IPS-NIHi7 (cell line): Measurements from ENCODE around the gene PLEKHM3.
A peak's percentile ranks its signal among the peaks of the same experiment; 100 is the strongest.
"Not testable (repeated sequence)": the region's sequence is repeated elsewhere in the genome, so short reads cannot be mapped to it uniquely, and the experiment has no call there.

Experiments
- DNase-seq: peaks from one replicate; pipeline ENCODE4 v3.0.0; 2012; ENCODE audit warnings: mixed read lengths; ENCODE audit errors: extremely low spot score

Gene PLEKHM3

GRCh38 chr2:207921606-207922005 is 103.7 kb downstream of the PLEKHM3 start:
- DNase-seq = no peak

GRCh38 chr2:207920721-207921120 is 104.6 kb downstream of the PLEKHM3 start:
- DNase-seq = no peak

- no peak for DNase-seq
These were observed 105.0 kb downstream of the PLEKHM3 start for GRCh38 chr2:207920321-207920720.

- DNase-seq = no peak
These were observed 106.0 kb downstream of the PLEKHM3 start for GRCh38 chr2:207919164-207919919.

GRCh38 chr2:207914716-207915115 is 110.6 kb downstream of the PLEKHM3 start:
- no peak for DNase-seq

GRCh38 chr2:207913772-207914358 is 111.5 kb downstream of the PLEKHM3 start:
- DNase-seq = no peak

GRCh38 chr2:207911856-207912255 is 113.5 kb downstream of the PLEKHM3 start:
- DNase-seq = no peak

GRCh38 chr2:207911215-207911614 is 114.1 kb downstream of the PLEKHM3 start:
- DNase-seq = no peak

- DNase-seq = not testable (repeated sequence)
These were observed 118.8 kb downstream of the PLEKHM3 start for GRCh38 chr2:207906495-207906894.

- DNase-seq = no peak
These were observed 119.8 kb downstream of the PLEKHM3 start for GRCh38 chr2:207905546-207905945.

GRCh38 chr2:207903236-207903635 is 122.1 kb downstream of the PLEKHM3 start:
- DNase-seq = no peak

GRCh38 chr2:207902821-207903220 is 122.5 kb downstream of the PLEKHM3 start:
- DNase-seq = no peak

- no peak for DNase-seq
These were observed 123.5 kb downstream of the PLEKHM3 start for GRCh38 chr2:207901829-207902228.

GRCh38 chr2:207901401-207901800 is 123.9 kb downstream of the PLEKHM3 start:
- no peak for DNase-seq

GRCh38 chr2:207898354-207898695 is 127.0 kb downstream of the PLEKHM3 start:
- no peak for DNase-seq

- no peak for DNase-seq
These were observed 127.6 kb downstream of the PLEKHM3 start for GRCh38 chr2:207897541-207898353.

GRCh38 chr2:207896525-207897285 is 128.6 kb downstream of the PLEKHM3 start:
- peak; percentile 76 for DNase-seq

- no peak for DNase-seq
These were observed 130.0 kb downstream of the PLEKHM3 start for GRCh38 chr2:207895274-207895860.

GRCh38 chr2:207892716-207893402 is 132.5 kb downstream of the PLEKHM3 start:
- DNase-seq = no peak

- DNase-seq = no peak
These were observed 134.1 kb downstream of the PLEKHM3 start for GRCh38 chr2:207891086-207891844.
